HG02870 (cell line): ENCODE results near the gene NUCB1.

Experiments used
- ATAC-seq: cut with Tn5 transposase; IDR thresholded peaks from one replicate; pipeline ENCODE4 v1.9.1; 2021; ENCODE audit warnings: mild to moderate bottlenecking, moderate library complexity; ENCODE audit not compliant: unreplicated experiment

The NUCB1 gene

GRCh38 chr19:48961673-48962028 is 61.5 kb downstream of the NUCB1 start:
- no peak for ATAC-seq

- peak; percentile 30 for ATAC-seq
Observed at GRCh38 chr19:48962029-48962848, 62.1 kb downstream of the NUCB1 start.

GRCh38 chr19:48962849-48963165 is 62.7 kb downstream of the NUCB1 start:
- ATAC-seq, result no peak

GRCh38 chr19:48963371-48964204 is 63.5 kb downstream of the NUCB1 start:
- ATAC-seq, result no peak

GRCh38 chr19:48964205-48965039 is 64.3 kb downstream of the NUCB1 start:
- no peak for ATAC-seq

GRCh38 chr19:48965040-48965805 is 65.1 kb downstream of the NUCB1 start, which contains the start of gene FTL:
FTL (plus strand) TSS chr19:48965309; CDS start chr19:48965508, 199 bp downstream.
- no peak for ATAC-seq

GRCh38 chr19:48965806-48966540 is 65.9 kb downstream of the NUCB1 start:
- no peak for ATAC-seq

GRCh38 chr19:48966541-48967345 is 66.6 kb downstream of the NUCB1 start:
- no peak for ATAC-seq

- no peak for ATAC-seq
Observed at GRCh38 chr19:48967346-48968178, 67.5 kb downstream of the NUCB1 start.

- no peak for ATAC-seq
Observed at GRCh38 chr19:48968179-48968661, 68.1 kb downstream of the NUCB1 start.

- no peak for ATAC-seq
Observed at GRCh38 chr19:48968813-48969218, 68.7 kb downstream of the NUCB1 start.

- no peak for ATAC-seq
Observed at GRCh38 chr19:48969276-48970138, 69.4 kb downstream of the NUCB1 start.

GRCh38 chr19:48970139-48970766 is 70.1 kb downstream of the NUCB1 start:
- no peak for ATAC-seq

- no peak for ATAC-seq
Observed at GRCh38 chr19:48970923-48971395, 70.8 kb downstream of the NUCB1 start.
